NK-92 (cell line): Measurements from ENCODE around the gene ADCY2.

ENCODE experiments used
- DNase-seq: peaks from one replicate; lab custom pipeline; 2025; ENCODE audit not compliant: unreplicated experiment; lab: John Stamatoyannopoulos, UW

Gene ADCY2

DNA sequence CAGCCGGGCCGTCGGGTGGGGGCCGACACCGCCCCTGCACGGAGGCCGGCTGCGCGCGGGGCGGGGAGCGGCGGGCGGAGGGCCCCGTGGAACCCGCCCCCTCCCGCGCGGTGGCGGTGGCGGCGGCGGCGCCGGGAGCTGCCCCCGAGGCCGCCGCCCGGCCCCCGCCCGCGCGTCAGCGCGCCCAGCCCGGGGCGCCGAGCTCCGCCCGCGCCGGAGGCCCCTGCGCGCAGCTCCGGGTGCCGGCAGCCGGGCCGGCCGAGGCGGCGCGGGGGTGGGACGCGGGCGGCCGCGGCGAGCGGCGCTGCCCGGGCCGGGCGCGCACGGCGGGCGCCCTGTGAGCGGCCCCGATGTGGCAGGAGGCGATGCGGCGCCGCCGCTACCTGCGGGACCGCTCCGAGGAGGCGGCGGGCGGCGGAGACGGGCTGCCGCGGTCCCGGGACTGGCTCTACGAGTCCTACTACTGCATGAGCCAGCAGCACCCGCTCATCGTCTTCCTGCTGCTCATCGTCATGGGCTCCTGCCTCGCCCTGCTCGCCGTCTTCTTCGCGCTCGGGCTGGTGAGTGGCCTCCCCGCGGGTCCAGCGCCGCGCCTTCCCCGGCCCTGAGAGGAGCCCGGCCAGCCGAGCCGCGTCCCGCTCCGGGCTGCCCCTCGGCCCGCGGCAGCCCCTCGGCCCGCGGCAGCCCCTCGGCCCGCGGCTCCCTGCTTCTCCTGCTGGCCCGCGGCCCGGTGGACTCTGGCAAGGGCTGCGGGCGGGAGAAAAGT, at the start of gene ADCY2:
Gene ADCY2 (plus strand): TSS at position 192 of the 766 bp plus-strand sequence. CDS start 159 bp downstream, at position 351.
- DNase-seq, result no peak

DNA sequence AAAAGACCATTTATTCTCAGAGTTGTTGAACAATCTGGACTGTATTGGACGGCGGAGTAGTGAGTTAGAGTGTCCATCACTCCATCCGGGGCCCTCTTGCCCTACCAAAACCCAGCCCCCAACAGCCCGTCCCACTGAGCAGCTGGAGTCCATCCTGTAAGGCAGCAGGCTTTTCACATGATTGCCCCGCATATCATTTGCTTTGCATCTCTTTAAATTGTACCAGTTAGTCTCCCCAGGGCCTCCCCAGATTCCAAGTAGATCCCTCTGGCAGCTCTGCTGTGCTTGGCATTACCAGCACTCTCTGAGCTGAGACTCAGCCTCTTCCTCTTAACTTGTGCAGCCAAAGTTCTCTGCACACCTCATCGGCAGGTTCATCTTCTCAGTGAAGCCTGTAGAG, 48.6 kb upstream of the ADCY2 start:
- no peak for DNase-seq

DNA sequence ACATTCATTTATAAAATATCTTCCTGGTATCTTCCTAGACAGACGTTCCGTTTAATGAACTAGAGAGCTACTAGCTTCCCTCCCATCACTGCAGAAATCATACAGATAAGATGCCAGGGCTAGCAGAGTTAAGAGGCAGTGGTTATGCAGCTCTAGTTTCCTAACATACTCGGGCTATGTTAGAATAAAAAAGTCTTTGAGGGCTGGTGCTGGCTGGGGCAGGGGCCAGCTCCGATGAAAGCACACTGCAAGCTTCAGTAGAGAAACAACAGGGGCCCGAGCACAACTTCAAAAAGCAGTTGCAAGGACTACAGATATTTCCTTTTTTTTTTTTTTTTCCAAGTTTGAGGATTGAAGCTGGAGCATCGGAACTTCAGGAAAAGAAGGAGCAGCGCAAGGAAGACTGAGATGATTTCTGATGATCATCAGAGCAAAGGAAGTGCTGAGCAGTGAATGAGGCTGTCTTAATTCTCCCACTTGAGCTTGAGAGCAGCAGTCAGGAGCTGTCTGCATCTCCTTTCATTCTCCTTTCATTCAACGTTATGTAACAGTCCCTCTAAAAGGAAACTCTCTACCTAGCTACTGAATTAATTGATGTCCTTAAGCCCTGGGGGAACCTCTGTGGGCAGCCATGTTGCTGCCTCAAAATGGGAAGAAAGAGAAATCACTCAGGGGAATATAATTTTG, 47.6 kb upstream of the ADCY2 start:
- no peak for DNase-seq

GRCh38 chr5:7361593-7361992, 34.3 kb upstream of the ADCY2 start:
- DNase-seq, result no peak

DNA sequence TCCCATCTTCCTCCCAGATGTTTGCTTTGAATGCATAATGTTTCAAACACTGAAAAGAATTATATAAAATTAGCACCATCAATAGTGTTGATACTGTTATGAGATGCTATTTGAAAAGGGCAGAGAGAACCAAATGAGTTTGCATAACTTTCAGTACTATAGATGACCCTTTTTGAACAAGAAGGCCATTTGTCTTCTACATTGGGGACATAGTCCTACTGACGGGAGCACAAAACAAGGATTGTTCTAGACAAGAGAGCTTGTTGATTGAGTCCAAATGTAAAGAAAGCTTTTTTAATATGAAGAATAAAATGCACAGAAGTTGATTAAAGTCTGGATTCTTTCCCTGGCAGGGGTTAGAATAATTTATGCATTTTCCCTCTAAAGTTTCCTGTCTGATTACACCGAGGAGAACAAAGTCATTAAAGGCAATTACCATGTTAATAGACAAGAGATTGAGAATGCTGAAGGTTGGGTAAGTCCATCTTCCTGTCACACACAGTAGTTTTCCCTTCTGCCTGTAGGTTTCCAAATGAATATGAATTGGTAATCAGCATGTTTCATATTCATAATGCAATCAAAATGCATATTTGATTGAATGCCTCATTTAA, 32.8 kb upstream of the ADCY2 start:
- DNase-seq, result no peak

- no peak for DNase-seq
These were observed 31.6 kb upstream of the ADCY2 start for GRCh38 chr5:7364226-7364875.

GRCh38 chr5:7367780-7368179, 28.2 kb upstream of the ADCY2 start:
- no peak for DNase-seq

GRCh38 chr5:7372399-7372798, 23.5 kb upstream of the ADCY2 start:
- DNase-seq, result no peak

- DNase-seq, result no peak
These were observed 21.8 kb upstream of the ADCY2 start for GRCh38 chr5:7374186-7374585.

GRCh38 chr5:7375457-7375856, 20.5 kb upstream of the ADCY2 start:
- no peak for DNase-seq

- no peak for DNase-seq
These were observed 19.1 kb upstream of the ADCY2 start for GRCh38 chr5:7376871-7377270.

DNA sequence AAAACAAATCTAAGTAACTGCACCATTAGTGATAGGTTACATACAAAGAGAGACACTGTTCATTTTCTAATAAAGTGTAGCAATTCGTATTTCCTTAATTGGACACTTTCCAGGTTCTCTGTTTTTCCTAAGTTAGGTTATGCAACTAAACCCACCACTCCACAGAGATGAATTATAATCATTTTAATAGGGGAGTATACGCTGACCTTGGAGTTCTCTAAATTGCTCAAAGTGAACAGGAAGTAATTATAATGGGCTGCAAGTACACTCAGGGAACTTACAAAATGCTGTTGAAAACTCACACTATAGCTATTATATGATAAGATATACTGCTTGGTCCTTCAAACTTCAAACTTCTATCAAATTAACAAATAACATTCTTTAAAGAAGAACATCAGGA, 18.2 kb upstream of the ADCY2 start:
- no peak for DNase-seq

DNA sequence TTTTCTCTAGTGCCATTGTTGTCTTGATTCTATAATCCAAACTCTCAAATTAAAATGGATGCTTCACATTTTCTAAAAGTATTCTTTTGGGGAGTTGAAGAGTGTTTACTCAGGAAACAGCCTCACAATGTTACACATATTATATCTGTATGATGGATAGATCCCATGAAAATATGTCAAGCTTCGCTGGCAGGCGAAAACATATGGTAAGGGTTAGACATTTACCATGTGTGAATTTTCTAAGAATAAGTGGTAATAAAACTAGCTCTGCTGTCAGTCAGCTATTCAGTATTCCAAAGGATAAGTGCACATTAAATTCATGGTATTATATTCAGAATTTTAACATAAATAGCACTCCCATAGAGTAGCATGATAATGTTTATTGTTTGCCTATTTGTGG, 13.3 kb upstream of the ADCY2 start:
- no peak for DNase-seq

DNA sequence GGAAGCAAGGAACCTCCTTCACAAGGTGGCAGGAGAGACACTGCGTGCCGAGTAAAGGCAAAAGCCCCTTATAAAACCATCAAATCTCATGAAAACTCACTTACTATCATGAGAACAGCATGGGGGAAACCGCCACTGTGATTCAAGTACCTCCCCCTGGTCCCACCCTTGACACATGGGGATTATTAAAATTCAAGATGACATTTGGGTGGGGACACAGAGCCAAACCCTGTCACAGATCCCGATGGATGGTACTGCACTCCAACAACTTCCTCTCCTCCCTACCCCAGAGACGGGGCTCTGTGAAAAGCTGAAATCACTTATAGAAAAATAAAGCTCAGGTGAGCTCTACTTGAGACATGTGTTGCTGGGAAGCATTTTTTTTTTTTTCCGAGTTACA, 10.3 kb upstream of the ADCY2 start:
- no peak for DNase-seq

GRCh38 chr5:7388553-7388952, 7.4 kb upstream of the ADCY2 start:
- no peak for DNase-seq

GRCh38 chr5:7391215-7391614, 4.7 kb upstream of the ADCY2 start:
- DNase-seq, result no peak

- DNase-seq, result no peak
These were observed 3.9 kb upstream of the ADCY2 start for GRCh38 chr5:7391814-7392692.

GRCh38 chr5:7392693-7393024, 3.3 kb upstream of the ADCY2 start:
- DNase-seq, result no peak

DNA sequence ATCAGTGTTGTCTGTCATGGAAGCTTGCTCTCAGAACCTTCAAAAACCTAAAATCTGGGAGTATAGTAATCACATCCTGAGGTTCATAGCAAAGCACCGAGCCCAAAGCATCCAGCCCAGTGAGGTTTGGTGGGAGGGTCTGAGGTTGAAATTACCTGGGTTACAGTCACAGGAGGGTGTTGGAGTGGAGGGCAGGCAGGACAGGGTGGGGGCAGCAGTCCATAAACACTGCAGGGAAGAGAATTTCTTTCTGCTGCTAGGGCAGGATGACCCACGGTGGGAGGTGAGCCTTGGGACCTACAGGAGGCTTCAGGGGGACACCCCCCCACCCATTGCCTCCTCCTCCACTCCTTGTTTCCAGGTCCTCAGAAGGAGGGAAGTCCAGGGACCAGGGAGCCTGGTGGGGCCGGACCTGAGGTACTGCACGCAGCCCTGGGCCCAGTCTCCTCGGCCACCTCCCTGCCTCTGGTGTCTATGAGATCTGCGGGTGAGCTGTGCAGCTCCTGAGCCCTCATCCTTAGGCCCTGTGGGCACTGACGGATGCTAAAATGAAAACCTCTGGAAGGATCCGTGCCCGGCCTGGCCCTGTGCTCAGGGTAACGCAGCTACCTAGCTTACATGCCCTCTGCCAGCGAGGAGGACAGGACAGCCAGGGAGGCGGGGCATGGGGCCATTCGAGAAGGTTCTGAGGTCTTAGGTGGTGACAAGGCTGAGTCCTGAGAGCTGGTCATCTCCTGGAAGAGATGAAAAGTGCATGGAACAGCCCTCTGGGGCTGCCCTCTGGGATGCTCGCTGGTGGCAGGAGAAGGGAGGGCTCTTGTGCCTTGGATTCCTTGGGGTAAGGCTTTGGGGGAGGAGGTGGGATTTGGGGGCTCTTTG, 1.8 kb upstream of the ADCY2 start:
- no peak for DNase-seq

- DNase-seq, result no peak
These were observed 978 bp upstream of the ADCY2 start for GRCh38 chr5:7394889-7395431.
